ENCODE measurements around the gene FBXO45.
A peak's percentile ranks its signal among the peaks of the same experiment; 100 is the strongest.
"Not testable (repeated sequence)": the region's sequence is repeated elsewhere in the genome, so short reads cannot be mapped to it uniquely, and the experiment has no call there.

Gene FBXO45

GRCh38 chr3:196533260-196533681, 35.2 kb upstream of the FBXO45 start:
- Histone ChIP-seq H3K27ac (ENCODE audit: insufficient read depth, low read length, poor library complexity, severe bottlenecking) (no peak overlapping the region), H3K4me3 (ENCODE audit: insufficient read depth, low read depth, low read length, poor library complexity, severe bottlenecking) (no peak overlapping the region), H3K36me3 (ENCODE audit: control insufficient read depth, insufficient read depth, low read length) (no peaks in the 10 kb centered on the region), H3K27me3 (replicated peaks; ENCODE audit: control insufficient read depth, insufficient read depth, low read length, poor library complexity, severe bottlenecking) (no peaks in the 10 kb centered on the region), H3K9me3 (ENCODE audit: control insufficient read depth, low read length) (no peaks in the 10 kb centered on the region), H3K4me1 (ENCODE audit: control insufficient read depth, insufficient read depth, low read length, poor library complexity, severe bottlenecking) (peaks cover 6% of the 10 kb centered on the region)
- DNase-seq = no peak

- H3K36me3 ChIP-seq (ENCODE audit: control insufficient read depth, insufficient read depth, low read length) = no peaks in the 10 kb centered on the region
- H3K4me3 ChIP-seq (ENCODE audit: insufficient read depth, low read depth, low read length, poor library complexity, severe bottlenecking) = no peak overlapping the region
- no peaks in the 10 kb centered on the region for H3K9me3 ChIP-seq (ENCODE audit: control insufficient read depth, low read length)
- DNase-seq = peak; percentile 28 to 63 (median 34)
- no peaks in the 10 kb centered on the region for H3K27me3 ChIP-seq (replicated peaks; ENCODE audit: control insufficient read depth, insufficient read depth, low read length, poor library complexity, severe bottlenecking)
- H3K4me1 ChIP-seq (ENCODE audit: control insufficient read depth, insufficient read depth, low read length, poor library complexity, severe bottlenecking) = no peaks in the 10 kb centered on the region
- H3K27ac ChIP-seq (ENCODE audit: insufficient read depth, low read length, poor library complexity, severe bottlenecking) = no peak overlapping the region
Observed at GRCh38 chr3:196537319-196537984, 31.0 kb upstream of the FBXO45 start.

GRCh38 chr3:196541684-196542445, 26.6 kb upstream of the FBXO45 start:
- no peak overlapping the region for H3K4me3 ChIP-seq (ENCODE audit: insufficient read depth, low read depth, low read length, poor library complexity, severe bottlenecking)
- no peaks in the 10 kb centered on the region for H3K4me1 ChIP-seq (ENCODE audit: control insufficient read depth, insufficient read depth, low read length, poor library complexity, severe bottlenecking)
- H3K36me3 ChIP-seq (ENCODE audit: control insufficient read depth, insufficient read depth, low read length) = no peaks in the 10 kb centered on the region
- H3K9me3 ChIP-seq (ENCODE audit: control insufficient read depth, low read length) = no peaks in the 10 kb centered on the region
- H3K27me3 ChIP-seq (replicated peaks; ENCODE audit: control insufficient read depth, insufficient read depth, low read length, poor library complexity, severe bottlenecking) = no peaks in the 10 kb centered on the region
- DNase-seq = no peak
- no peak overlapping the region for H3K27ac ChIP-seq (ENCODE audit: insufficient read depth, low read length, poor library complexity, severe bottlenecking)

- Histone ChIP-seq H3K27ac (ENCODE audit: insufficient read depth, low read length, poor library complexity, severe bottlenecking) (no peak overlapping the region), H3K9me3 (ENCODE audit: control insufficient read depth, low read length) (no peaks in the 10 kb centered on the region), H3K4me1 (ENCODE audit: control insufficient read depth, insufficient read depth, low read length, poor library complexity, severe bottlenecking) (no peaks in the 10 kb centered on the region), H3K4me3 (ENCODE audit: insufficient read depth, low read depth, low read length, poor library complexity, severe bottlenecking) (no peak overlapping the region), H3K27me3 (replicated peaks; ENCODE audit: control insufficient read depth, insufficient read depth, low read length, poor library complexity, severe bottlenecking) (no peaks in the 10 kb centered on the region), H3K36me3 (ENCODE audit: control insufficient read depth, insufficient read depth, low read length) (no peaks in the 10 kb centered on the region)
- DNase-seq = no peak
Observed at GRCh38 chr3:196544491-196544992, 23.9 kb upstream of the FBXO45 start.

GRCh38 chr3:196546537-196546936, 21.9 kb upstream of the FBXO45 start:
- Histone ChIP-seq H3K27ac (ENCODE audit: insufficient read depth, low read length, poor library complexity, severe bottlenecking) (no peak overlapping the region), H3K4me1 (ENCODE audit: control insufficient read depth, insufficient read depth, low read length, poor library complexity, severe bottlenecking) (no peaks in the 10 kb centered on the region), H3K27me3 (replicated peaks; ENCODE audit: control insufficient read depth, insufficient read depth, low read length, poor library complexity, severe bottlenecking) (no peaks in the 10 kb centered on the region), H3K4me3 (ENCODE audit: insufficient read depth, low read depth, low read length, poor library complexity, severe bottlenecking) (no peak overlapping the region), H3K36me3 (ENCODE audit: control insufficient read depth, insufficient read depth, low read length) (no peaks in the 10 kb centered on the region), H3K9me3 (ENCODE audit: control insufficient read depth, low read length) (no peaks in the 10 kb centered on the region)
- DNase-seq = no peak

GRCh38 chr3:196547067-196547466, 21.4 kb upstream of the FBXO45 start:
- Histone ChIP-seq H3K36me3 (ENCODE audit: control insufficient read depth, insufficient read depth, low read length) (no peaks in the 10 kb centered on the region), H3K4me3 (ENCODE audit: insufficient read depth, low read depth, low read length, poor library complexity, severe bottlenecking) (no peak overlapping the region), H3K9me3 (ENCODE audit: control insufficient read depth, low read length) (no peaks in the 10 kb centered on the region), H3K27me3 (replicated peaks; ENCODE audit: control insufficient read depth, insufficient read depth, low read length, poor library complexity, severe bottlenecking) (no peaks in the 10 kb centered on the region), H3K4me1 (ENCODE audit: control insufficient read depth, insufficient read depth, low read length, poor library complexity, severe bottlenecking) (no peaks in the 10 kb centered on the region), H3K27ac (ENCODE audit: insufficient read depth, low read length, poor library complexity, severe bottlenecking) (no peak overlapping the region)
- no peak for DNase-seq

GRCh38 chr3:196549312-196549711, 19.1 kb upstream of the FBXO45 start:
- not testable (repeated sequence) for H3K27ac ChIP-seq (ENCODE audit: insufficient read depth, low read length, poor library complexity, severe bottlenecking); H3K36me3 ChIP-seq (ENCODE audit: control insufficient read depth, insufficient read depth, low read length); H3K27me3 ChIP-seq (replicated peaks; ENCODE audit: control insufficient read depth, insufficient read depth, low read length, poor library complexity, severe bottlenecking); H3K4me1 ChIP-seq (ENCODE audit: control insufficient read depth, insufficient read depth, low read length, poor library complexity, severe bottlenecking); DNase-seq; H3K9me3 ChIP-seq (ENCODE audit: control insufficient read depth, low read length); H3K4me3 ChIP-seq (ENCODE audit: insufficient read depth, low read depth, low read length, poor library complexity, severe bottlenecking)

GRCh38 chr3:196550172-196550571, 18.3 kb upstream of the FBXO45 start:
- not testable (repeated sequence) for H3K9me3 ChIP-seq (ENCODE audit: control insufficient read depth, low read length); H3K27ac ChIP-seq (ENCODE audit: insufficient read depth, low read length, poor library complexity, severe bottlenecking); H3K4me3 ChIP-seq (ENCODE audit: insufficient read depth, low read depth, low read length, poor library complexity, severe bottlenecking); DNase-seq; H3K36me3 ChIP-seq (ENCODE audit: control insufficient read depth, insufficient read depth, low read length); H3K27me3 ChIP-seq (replicated peaks; ENCODE audit: control insufficient read depth, insufficient read depth, low read length, poor library complexity, severe bottlenecking); H3K4me1 ChIP-seq (ENCODE audit: control insufficient read depth, insufficient read depth, low read length, poor library complexity, severe bottlenecking)

- H3K27ac ChIP-seq (ENCODE audit: insufficient read depth, low read length, poor library complexity, severe bottlenecking) = no peak overlapping the region
- no peaks in the 10 kb centered on the region for H3K4me1 ChIP-seq (ENCODE audit: control insufficient read depth, insufficient read depth, low read length, poor library complexity, severe bottlenecking)
- DNase-seq = no peak
- no peaks in the 10 kb centered on the region for H3K9me3 ChIP-seq (ENCODE audit: control insufficient read depth, low read length)
- H3K27me3 ChIP-seq (replicated peaks; ENCODE audit: control insufficient read depth, insufficient read depth, low read length, poor library complexity, severe bottlenecking) = no peaks in the 10 kb centered on the region
- H3K36me3 ChIP-seq (ENCODE audit: control insufficient read depth, insufficient read depth, low read length) = no peaks in the 10 kb centered on the region
- H3K4me3 ChIP-seq (ENCODE audit: insufficient read depth, low read depth, low read length, poor library complexity, severe bottlenecking) = no peak overlapping the region
Observed at GRCh38 chr3:196552253-196552652, 16.2 kb upstream of the FBXO45 start.

- DNase-seq = no peak
- H3K36me3 ChIP-seq (ENCODE audit: control insufficient read depth, insufficient read depth, low read length) = no peaks in the 10 kb centered on the region
- no peaks in the 10 kb centered on the region for H3K9me3 ChIP-seq (ENCODE audit: control insufficient read depth, low read length)
- no peak overlapping the region for H3K27ac ChIP-seq (ENCODE audit: insufficient read depth, low read length, poor library complexity, severe bottlenecking)
- H3K27me3 ChIP-seq (replicated peaks; ENCODE audit: control insufficient read depth, insufficient read depth, low read length, poor library complexity, severe bottlenecking) = no peaks in the 10 kb centered on the region
- H3K4me1 ChIP-seq (ENCODE audit: control insufficient read depth, insufficient read depth, low read length, poor library complexity, severe bottlenecking) = no peaks in the 10 kb centered on the region
- no peak overlapping the region for H3K4me3 ChIP-seq (ENCODE audit: insufficient read depth, low read depth, low read length, poor library complexity, severe bottlenecking)
Observed at GRCh38 chr3:196553551-196553950, 14.9 kb upstream of the FBXO45 start.

Measured in effector memory CD4-positive, alpha-beta T cell (primary cell).